Hepatocyte (in vitro differentiated cells): ENCODE results near the gene KLC1. TPM values are rescaled to one million over a fixed set of nuclear protein-coding genes. Genes with fewer than 3 reads are reported as not detected.

Source experiments
- DNase-seq: peaks from one replicate; pipeline ENCODE4 v3.0.0-alpha.2; 2016; ENCODE audit warnings: low spot score
- H2AFZ ChIP-seq: fragments of 200-600 bp; sonication (generic); 2 replicates; pipeline ENCODE4 v1.6.0; 2016; ENCODE audit warnings: antibody characterized with exemption, mild to moderate bottlenecking
- H3K27ac ChIP-seq: fragments of 200-600 bp; sonication (generic); 2 replicates; pipeline ENCODE4 v1.5.1; 2016; ENCODE audit warnings: mild to moderate bottlenecking
- H3K27me3 ChIP-seq: fragments of 200-600 bp; sonication (generic); 2 replicates; pipeline ENCODE4 v1.6.1; 2016
- H3K36me3 ChIP-seq: fragments of 200-600 bp; sonication (generic); replicated peaks from 2 replicates; pipeline ENCODE4 v1.5.1; 2016; ENCODE audit warnings: low read depth; ENCODE audit not compliant: insufficient read depth
- H3K4me1 ChIP-seq: fragments of 200-600 bp; sonication (generic); 2 replicates; pipeline ENCODE4 v1.5.1; 2016; ENCODE audit warnings: mild to moderate bottlenecking, moderate library complexity; ENCODE audit not compliant: insufficient read depth
- H3K4me2 ChIP-seq: fragments of 200-600 bp; sonication (generic); 2 replicates; pipeline ENCODE4 v1.6.0; 2016
- H3K4me3 ChIP-seq: fragments of 200-600 bp; sonication (generic); 2 replicates; pipeline ENCODE4 v1.5.1; 2016; ENCODE audit warnings: mild to moderate bottlenecking
- H3K79me2 ChIP-seq: fragments of 200-600 bp; sonication (generic); 2 replicates; pipeline ENCODE4 v1.6.0; 2017; ENCODE audit warnings: mild to moderate bottlenecking
- H3K9me2 ChIP-seq: fragments of 200-600 bp; sonication (generic); replicated peaks from 2 replicates; pipeline ENCODE4 v1.6.0; 2017; ENCODE audit warnings: mild to moderate bottlenecking; ENCODE audit not compliant: insufficient read depth
- H3K9me3 ChIP-seq: fragments of 200-600 bp; sonication (generic); 2 replicates; pipeline ENCODE4 v1.5.1; 2016; ENCODE audit warnings: low read depth, mild to moderate bottlenecking
- H4K20me1 ChIP-seq: fragments of 200-600 bp; sonication (generic); 2 replicates; pipeline ENCODE4 v1.6.0; 2016; ENCODE audit warnings: mild to moderate bottlenecking; ENCODE audit not compliant: insufficient read depth, poor library complexity, severe bottlenecking
- EZH2 ChIP-seq: fragments of 200-600 bp; sonication (generic); IDR thresholded peaks from 2 replicates; pipeline ENCODE4 v1.6.1; 2016; ENCODE audit warnings: antibody characterized with exemption, mild to moderate bottlenecking, borderline replicate concordance
- EZH2phosphoT487 ChIP-seq: fragments of 200-600 bp; sonication (generic); IDR thresholded peaks from one replicate; pipeline ENCODE4 v1.6.1; 2018; ENCODE audit warnings: antibody characterized with exemption, mild to moderate bottlenecking, low read depth, moderate library complexity; ENCODE audit not compliant: unreplicated experiment, severe bottlenecking
- WGBS: methylation state at CpG from one replicate; pipeline ENCODE4 v1.1.6; 2016; ENCODE audit warnings: low lambda C conversion rate; ENCODE audit errors: missing lambda C conversion rate; 5-methylcytosine and 5-hydroxymethylcytosine counted together
- polyA plus RNA-seq: library from polyadenylated mRNA; unstranded; fragments of >200 nt; fragmentation: Nextera tagmentation; extraction: Ambion mirVana; gene quantifications from 2 replicates; pipeline ENCODE4 v1.2.1, GENCODE V29; 2016
- total RNA-seq: library from RNA; depleted of rRNA; stranded (reverse); fragments of >200 nt; gene quantifications from 2 replicates; pipeline ENCODE4 v1.2.3, GENCODE V29; 2014
- TF ChIP-seq, protein P1 (sequence below): fragments of 200-600 bp; sonication (generic); IDR thresholded peaks from 2 replicates; pipeline ENCODE4 v1.5.1; 2016; ENCODE audit warnings: antibody characterized with exemption, mild to moderate bottlenecking; ENCODE audit not compliant: poor library complexity

The KLC1 gene
- total and polyA plus RNA-seq, 2 experiments from 2014 or later, result 95.4 to 115 TPM

DNA sequence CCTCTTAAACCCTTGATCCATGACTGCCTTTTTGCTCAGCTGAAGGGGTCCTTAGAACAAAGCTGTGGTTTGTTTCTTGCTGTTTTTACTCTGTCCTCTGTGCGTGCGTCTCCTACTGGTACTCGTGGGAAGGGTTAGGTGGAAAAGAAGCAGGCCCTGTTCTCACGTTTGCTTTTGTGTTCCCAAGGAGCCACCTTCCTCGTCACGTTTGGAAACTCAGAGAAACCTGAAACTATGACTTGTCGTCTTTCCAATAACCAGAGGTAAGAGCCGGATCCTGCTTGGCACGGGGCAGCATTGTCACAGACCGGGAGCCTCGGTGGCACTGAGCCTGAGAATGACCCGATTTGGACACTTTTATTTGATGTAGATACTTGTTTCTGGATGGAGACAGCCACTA is 99.7 kb downstream of the KLC1 start:
- TF ChIP-seq, protein P1, sequence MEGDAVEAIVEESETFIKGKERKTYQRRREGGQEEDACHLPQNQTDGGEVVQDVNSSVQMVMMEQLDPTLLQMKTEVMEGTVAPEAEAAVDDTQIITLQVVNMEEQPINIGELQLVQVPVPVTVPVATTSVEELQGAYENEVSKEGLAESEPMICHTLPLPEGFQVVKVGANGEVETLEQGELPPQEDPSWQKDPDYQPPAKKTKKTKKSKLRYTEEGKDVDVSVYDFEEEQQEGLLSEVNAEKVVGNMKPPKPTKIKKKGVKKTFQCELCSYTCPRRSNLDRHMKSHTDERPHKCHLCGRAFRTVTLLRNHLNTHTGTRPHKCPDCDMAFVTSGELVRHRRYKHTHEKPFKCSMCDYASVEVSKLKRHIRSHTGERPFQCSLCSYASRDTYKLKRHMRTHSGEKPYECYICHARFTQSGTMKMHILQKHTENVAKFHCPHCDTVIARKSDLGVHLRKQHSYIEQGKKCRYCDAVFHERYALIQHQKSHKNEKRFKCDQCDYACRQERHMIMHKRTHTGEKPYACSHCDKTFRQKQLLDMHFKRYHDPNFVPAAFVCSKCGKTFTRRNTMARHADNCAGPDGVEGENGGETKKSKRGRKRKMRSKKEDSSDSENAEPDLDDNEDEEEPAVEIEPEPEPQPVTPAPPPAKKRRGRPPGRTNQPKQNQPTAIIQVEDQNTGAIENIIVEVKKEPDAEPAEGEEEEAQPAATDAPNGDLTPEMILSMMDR, result no peak
- TF ChIP-seq EZH2, result no peak
- 89% methylated on average over 12 of the region's 12 CpGs for WGBS

DNA sequence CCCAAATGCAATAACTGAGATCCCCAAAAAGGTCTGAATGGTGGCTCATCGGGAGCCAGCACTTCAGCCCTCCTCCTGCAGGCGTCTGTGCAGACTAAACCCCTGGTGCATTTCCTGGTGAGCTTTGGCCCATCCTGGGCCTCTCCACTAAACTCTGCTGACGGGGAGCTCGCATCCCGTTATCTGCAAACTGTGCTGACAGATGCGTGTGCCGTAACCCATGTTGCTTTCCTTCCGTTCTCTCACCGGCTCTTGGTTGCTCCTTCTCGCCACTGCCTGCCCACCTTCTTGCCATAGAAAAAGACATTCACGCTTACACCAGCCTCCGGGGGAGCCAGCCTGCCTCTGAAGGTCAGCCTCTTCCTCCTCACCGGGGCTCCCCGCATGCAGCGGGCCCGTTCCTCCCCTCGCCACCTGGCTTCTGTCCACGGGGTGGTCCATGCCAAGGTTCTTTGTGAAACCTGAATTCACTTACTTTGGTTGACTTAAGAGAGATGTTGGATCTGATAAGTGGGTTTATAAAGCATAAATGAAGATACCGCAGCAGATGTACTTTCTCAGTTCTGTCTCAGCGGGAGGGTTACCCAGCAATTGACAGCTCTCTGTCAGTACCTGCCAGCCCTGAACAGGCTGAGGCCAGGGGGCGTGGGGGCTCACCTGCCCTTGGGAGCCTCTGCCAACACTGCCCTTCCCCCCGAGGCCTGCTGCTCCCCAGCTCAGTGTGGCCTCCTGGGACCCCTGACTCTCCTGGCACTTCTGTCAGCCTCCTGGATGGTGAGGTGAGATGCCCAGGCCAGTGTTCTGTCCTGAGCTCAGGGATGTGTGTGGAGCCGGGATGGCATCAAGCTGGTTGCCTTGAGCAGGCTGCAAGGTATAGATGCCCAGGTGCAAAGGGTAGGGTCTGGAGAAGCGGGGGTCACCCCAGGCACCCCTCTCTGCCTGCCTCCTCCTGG is 100.8 kb downstream of the KLC1 start:
- Histone ChIP-seq H2AFZ (no peak overlapping the region), H3K4me1 (no peaks in the 10 kb centered on the region), H4K20me1 (peaks cover 15% of the 10 kb centered on the region), H3K79me2 (peaks cover 29% of the 10 kb centered on the region), H3K36me3 (no peaks in the 10 kb centered on the region), H3K27me3 (no peaks in the 10 kb centered on the region), H3K4me3 (no peak overlapping the region), H3K27ac (no peak overlapping the region), H3K9me2 (no peaks in the 10 kb centered on the region), H3K9me3 (no peaks in the 10 kb centered on the region), H3K4me2 (no peak overlapping the region)
- TF ChIP-seq EZH2 (no peak), EZH2phosphoT487 (no peak)
- TF ChIP-seq, protein P1, result no peak
- no peak for DNase-seq
- WGBS, result 90% methylated on average over 24 of the region's 24 CpGs

More for the DNA sequence above, 99.7 kb downstream of the KLC1 start:
- Histone ChIP-seq H3K4me3 (no peak overlapping the region), H3K4me2 (no peak overlapping the region), H3K79me2 (peaks cover 39% of the 10 kb centered on the region), H4K20me1 (peaks cover 22% of the 10 kb centered on the region), H3K27ac (no peak overlapping the region), H3K9me3 (no peaks in the 10 kb centered on the region), H3K4me1 (peaks cover under 1% of the 10 kb centered on the region), H3K9me2 (no peaks in the 10 kb centered on the region), H3K27me3 (no peaks in the 10 kb centered on the region), H2AFZ (no peak overlapping the region), H3K36me3 (no peaks in the 10 kb centered on the region)
- DNase-seq, result no peak

DNA sequence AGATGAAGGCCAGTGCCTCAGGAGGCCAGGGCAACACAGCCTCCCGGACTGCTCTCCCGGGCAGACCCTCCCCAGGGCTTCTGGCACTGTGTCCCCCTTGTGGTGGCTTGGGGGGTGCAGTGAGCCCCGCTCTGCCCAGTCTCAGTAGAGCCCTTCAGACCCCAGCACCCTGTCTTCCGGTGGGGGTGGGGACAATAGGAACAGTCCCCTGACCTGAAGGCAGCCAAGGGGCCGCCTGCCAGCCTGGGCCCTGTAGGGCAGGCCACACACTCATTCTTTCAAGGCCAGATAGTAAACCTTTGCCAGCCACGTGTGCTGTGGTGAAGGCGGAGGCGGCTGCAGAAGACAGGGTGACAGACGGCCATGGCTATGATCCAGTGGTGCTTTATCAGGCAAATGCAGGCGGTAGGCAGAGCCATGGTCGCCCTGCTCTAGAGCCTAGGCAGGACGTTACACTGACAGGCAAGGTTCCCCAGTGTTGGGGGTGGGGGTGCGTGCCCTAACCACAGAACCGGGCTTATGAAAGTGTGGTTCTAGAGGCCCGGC is 101.6 kb downstream of the KLC1 start:
- no peak overlapping the region for H3K4me3 ChIP-seq
- WGBS, result 96% methylated on average over 15 of the region's 15 CpGs
- H3K27me3 ChIP-seq, result no peaks in the 10 kb centered on the region
- no peak overlapping the region for H3K27ac ChIP-seq
- no peak for TF ChIP-seq EZH2
- TF ChIP-seq, protein P1, result no peak
- TF ChIP-seq EZH2phosphoT487, result no peak
- H3K4me2 ChIP-seq, result no peak overlapping the region
- no peak for DNase-seq
- H3K9me2 ChIP-seq, result no peaks in the 10 kb centered on the region
- H2AFZ ChIP-seq, result no peak overlapping the region
- no peaks in the 10 kb centered on the region for H3K36me3 ChIP-seq
- peaks cover 9% of the 10 kb centered on the region for H4K20me1 ChIP-seq
- peaks cover 21% of the 10 kb centered on the region for H3K79me2 ChIP-seq
- no peaks in the 10 kb centered on the region for H3K4me1 ChIP-seq
- no peaks in the 10 kb centered on the region for H3K9me3 ChIP-seq
